NCI-H82 treated with DMSO at 0.1 percent for 48 hours (cell line): ENCODE measurements around the gene CEP85.
"Not testable (repeated sequence)": the region's sequence is repeated elsewhere in the genome, so short reads cannot be mapped to it uniquely, and the experiment has no call there.

ENCODE experiments used
- DNase-seq: peaks from one replicate; lab custom pipeline; 2025; ENCODE audit not compliant: unreplicated experiment; lab: John Stamatoyannopoulos, UW

Gene CEP85

DNA sequence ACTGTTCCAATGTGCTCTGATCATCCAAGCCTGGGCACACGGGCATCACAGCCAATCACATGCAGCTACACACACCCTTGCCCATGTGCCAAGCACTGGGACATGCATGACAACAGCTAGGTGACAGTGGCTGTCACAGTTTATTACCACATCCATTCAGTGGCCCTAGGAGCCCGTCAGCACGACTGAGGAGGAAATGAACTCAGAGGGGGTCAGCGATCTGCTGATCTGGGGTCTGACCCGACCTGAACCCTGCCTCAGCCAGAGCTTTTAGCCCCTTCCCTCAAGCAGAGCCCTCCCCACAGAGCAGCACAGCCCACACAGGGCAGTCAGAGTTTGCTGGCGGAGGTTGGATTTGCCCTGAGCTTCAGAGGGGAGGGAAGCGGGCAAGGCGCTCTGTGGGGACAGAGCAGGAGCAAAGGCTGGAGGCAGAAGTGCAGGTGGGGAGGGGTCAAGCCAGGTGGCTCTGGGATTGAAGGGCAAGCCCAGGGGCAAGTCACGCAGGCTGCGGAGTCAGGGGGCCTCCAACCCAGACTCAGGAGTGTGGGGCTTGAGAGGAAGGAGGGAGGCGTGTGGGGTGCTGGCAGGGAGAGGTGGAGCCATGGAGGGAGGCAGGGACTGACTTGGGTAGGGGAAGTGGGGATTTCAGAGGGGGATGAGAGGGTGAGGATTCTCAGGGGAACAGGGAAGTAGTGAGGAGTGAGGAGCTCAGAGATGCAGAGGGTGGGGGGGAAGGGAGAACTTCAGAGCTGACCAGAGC, 56.3 kb downstream of the CEP85 start:
- DNase-seq = no peak

DNA sequence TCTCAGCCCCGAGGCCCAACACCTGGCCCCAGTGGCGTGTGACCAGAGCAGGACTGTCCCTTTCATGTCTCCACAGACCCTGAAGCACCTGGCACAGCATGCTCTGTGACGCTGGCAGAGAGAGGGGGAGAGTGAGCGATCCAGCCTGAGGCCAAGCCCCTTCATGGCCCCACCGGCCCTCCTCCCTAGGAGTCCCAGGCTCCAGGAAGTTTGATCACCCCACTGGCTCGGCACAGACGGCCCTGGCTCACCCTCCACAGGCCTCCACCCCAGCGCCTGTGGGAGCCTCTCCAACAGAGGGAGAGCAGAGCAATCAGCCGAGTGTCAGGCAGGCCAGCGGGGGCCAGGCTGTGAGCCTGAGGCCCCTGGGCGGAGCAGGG, 56.9 kb downstream of the CEP85 start:
- no peak for DNase-seq

DNA sequence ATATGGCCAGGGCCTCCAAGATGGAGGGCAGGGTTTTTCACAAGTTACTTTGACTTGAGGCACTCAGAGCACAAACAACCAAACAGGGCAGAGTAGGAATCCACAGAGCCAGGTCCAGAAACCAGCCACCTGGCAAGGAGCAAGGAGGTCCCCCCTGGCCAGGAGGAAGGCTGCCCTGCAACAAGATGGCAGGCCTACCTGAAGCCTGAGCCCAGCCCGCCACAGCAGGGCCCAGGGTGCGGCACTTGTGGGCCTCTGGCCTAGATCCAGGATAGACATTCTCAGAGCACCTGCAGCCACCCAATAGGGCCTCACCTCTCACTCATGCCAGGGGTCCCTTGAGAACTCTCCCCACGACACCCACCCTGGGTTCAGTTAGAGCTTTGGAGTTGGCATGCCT, 57.4 kb downstream of the CEP85 start:
- no peak for DNase-seq

DNA sequence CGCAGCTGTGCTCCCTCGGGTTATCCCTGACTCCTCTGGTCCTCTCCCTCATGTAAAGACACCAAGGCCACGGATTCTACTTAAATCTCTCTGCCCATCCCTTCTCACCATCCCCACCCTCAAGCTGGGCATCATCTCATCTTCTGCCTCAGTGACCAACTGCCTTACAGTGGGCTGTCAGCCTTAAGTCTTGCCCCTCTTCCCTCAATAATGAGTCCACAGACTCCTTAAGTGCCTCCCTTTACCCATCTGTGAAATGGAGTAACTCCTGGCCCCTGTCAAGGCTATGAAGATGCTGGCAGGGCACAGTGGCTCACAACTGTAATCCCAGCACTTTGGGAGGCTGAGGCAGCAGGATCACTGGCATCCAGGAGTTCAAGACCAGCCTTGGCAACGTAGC, 57.9 kb downstream of the CEP85 start:
- no peak for DNase-seq

- DNase-seq = not testable (repeated sequence)
Observed at GRCh38 chr1:26292735-26293134, 58.7 kb downstream of the CEP85 start.

GRCh38 chr1:26293911-26294463, 60.0 kb downstream of the CEP85 start:
- no peak for DNase-seq

- DNase-seq = no peak
Observed at GRCh38 chr1:26295194-26296138, 61.5 kb downstream of the CEP85 start.

DNA sequence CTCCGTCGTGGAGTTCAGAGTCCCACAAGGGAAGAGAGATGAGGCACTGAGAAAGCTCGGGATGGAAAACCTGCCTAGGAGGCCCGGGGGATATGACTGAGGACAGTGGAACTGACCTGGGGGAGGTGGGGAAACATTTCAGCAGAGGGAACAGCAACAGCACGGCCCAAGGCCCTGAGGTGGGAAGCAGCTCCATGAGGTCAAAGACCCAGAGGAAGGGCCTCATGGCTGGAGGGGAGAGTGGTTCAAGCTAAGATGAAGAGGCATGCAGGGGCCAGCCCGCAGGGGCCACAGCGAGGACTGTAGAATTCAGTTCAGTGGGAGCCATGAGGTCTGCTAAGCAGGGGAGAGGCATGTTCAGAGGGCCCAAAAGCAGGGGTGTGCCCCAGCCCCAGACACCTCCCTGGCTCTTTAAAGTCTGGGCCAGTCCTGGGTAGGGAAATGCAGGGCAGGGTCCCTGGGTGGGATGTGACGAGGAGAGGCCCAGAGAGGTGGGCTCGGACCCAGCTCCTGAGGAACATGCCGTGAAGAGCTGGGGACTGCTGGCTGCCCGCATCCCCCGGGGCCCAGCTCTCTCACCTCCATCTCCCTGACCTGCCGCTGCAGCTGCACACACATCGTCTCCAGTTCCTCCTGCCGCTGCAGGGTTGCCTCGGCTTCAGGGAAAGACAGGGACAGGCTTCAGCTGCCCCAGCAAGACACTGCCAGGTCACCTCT, 62.5 kb downstream of the CEP85 start:
- no peak for DNase-seq

GRCh38 chr1:26297057-26297790, 63.2 kb downstream of the CEP85 start:
- DNase-seq = no peak

- DNase-seq = no peak
Observed at GRCh38 chr1:26297791-26298124, 63.8 kb downstream of the CEP85 start.

- no peak for DNase-seq
Observed at GRCh38 chr1:26300578-26301275, 66.7 kb downstream of the CEP85 start.

DNA sequence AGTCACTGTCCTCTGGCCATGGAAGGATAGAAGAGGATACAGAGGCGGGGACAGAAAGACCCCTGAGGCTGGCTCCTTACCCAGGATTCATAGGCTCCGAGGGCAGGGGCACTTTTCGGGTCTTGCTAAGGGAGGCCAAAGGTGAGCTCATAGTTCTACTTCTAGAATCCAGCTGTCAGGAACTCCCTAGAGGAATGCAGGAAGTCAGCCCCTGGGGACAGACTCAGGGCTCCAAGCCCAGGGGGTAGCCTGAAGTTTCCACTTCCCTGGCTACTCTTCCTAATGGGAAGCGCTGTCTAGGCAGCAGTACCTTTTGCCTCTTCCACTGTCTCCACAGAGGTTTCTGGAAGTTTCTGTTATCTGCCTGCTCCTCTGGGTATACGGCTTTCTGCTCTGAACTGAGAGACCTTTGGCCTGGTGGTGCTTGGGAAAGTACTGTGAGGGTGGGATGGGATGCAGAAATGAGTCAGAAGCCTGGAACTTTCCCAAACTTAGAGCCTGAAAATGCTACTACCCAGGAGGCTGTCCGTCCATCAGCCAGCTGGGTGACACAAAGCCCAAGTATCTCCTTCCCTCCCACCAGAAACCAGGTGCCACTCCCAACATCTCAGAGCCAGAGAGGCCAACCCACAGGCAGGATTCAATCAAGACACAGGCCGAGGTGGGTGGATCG, 68.9 kb downstream of the CEP85 start:
- no peak for DNase-seq

- DNase-seq = no peak
Observed at GRCh38 chr1:26305667-26306289, 71.8 kb downstream of the CEP85 start.

- DNase-seq = peak; percentile 97
Observed at GRCh38 chr1:26306290-26307229, 72.6 kb downstream of the CEP85 start, which contains the start of gene UBXN11. Gene UBXN11 (minus strand): TSS chr1:26306636. CDS start chr1:26302883, 3,753 bp downstream.

GRCh38 chr1:26307363-26307781, 73.4 kb downstream of the CEP85 start:
- DNase-seq = no peak

DNA sequence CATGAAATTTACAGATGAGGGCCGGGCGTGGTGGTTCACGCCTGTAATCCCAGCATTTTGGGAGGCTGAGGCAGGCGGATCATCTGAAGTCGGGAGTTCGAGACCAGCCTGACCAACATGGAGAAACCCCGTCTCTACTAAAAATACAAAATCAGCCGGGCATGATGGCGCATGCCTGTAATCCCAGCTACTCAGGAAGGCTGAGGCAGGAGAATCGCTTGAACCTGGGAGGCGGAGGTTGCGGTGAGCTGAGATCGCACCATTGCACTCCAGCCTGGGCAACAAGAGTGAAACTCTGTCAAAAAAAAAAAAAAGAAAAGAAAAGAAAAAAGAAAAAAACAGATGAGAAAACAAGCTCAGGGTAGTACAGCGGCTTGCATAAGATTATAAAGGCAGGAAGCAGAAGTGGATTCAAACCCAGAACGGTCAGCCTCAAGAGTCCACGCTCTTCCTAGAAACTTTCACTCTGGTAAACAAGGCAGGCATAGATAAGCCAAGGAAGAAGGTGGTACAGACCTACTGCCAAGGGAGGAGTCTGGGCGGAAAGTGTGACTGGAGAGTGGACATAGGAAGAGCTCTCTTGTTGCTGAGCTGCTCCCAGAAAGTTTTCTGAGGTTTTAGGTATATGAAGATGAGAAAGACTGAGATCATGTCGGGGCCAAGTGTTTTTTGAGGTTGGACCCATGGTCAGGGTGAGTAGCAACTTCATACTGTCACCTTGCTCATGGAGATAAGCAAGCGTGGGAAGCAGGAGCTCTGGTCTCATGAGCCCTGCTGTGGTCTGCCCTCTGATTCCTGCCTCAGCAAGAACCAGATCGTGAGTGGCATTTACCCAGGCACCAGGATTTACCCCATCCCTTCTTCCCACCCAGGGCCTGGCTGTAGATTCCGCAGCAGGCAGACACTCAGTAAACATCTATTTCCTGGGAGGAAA, 74.2 kb downstream of the CEP85 start:
- not testable (repeated sequence) for DNase-seq

DNA sequence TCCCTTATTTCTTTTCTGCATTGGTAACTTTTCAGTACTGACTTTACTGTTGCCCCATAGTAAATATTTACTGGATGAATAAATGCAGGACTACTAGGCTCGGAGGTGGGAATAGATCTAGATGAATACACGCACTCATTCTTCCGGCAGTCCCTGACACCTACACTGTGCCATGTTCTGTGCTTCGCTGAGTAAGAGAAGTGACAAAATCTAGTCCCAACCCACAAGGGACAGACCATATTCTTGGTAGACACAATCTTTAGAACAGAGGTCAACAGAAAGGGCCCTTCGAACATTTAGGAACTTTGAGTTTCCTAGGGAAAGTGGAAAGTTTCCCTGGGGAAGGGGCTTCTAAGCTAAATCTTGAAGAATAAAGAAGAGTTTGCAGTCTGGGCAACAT, 80.5 kb downstream of the CEP85 start:
- no peak for DNase-seq
